ENCODE data around the gene NABP1.

GRCh38 chr2:191705084-191705483 lies 27.1 kb downstream of the NABP1 start:
- TF ChIP-seq CTCF (IDR thresholded peaks at IDR 0.05) (no peak), POLR2A (IDR thresholded peaks at IDR 0.05) (no peak)

Measured in Peyer's patch (tissue), 4 donors.